Amniotic epithelial cell (primary cell): ENCODE measurements around the gene DNMT3A.

Source experiments
- DNase-seq: peaks from one replicate; pipeline ENCODE4 v3.0.0-alpha.2; 2010; ENCODE audit warnings: low read depth

The DNMT3A gene

GRCh38 chr2:25257032-25257552 is 84.6 kb downstream of the DNMT3A start:
- peak; percentile 35 for DNase-seq

- no peak for DNase-seq
These were observed 85.2 kb downstream of the DNMT3A start for GRCh38 chr2:25256488-25256875.

- DNase-seq = no peak
These were observed 85.8 kb downstream of the DNMT3A start for GRCh38 chr2:25255745-25256487.

GRCh38 chr2:25254961-25255360 is 86.8 kb downstream of the DNMT3A start:
- DNase-seq = no peak

GRCh38 chr2:25253153-25253626 is 88.5 kb downstream of the DNMT3A start:
- no peak for DNase-seq

- DNase-seq = peak; percentile 52
These were observed 89.2 kb downstream of the DNMT3A start for GRCh38 chr2:25252291-25253152.

GRCh38 chr2:25251422-25252273 is 90.1 kb downstream of the DNMT3A start:
- no peak for DNase-seq

- no peak for DNase-seq
These were observed 90.7 kb downstream of the DNMT3A start for GRCh38 chr2:25251071-25251421.

- DNase-seq = peak; percentile 81
These were observed 91.2 kb downstream of the DNMT3A start for GRCh38 chr2:25250331-25251070.

- DNase-seq = no peak
These were observed 91.9 kb downstream of the DNMT3A start for GRCh38 chr2:25249785-25250184.

- no peak for DNase-seq
These were observed 93.8 kb downstream of the DNMT3A start for GRCh38 chr2:25247792-25248512.

GRCh38 chr2:25246558-25247290 is 95.0 kb downstream of the DNMT3A start:
- no peak for DNase-seq

GRCh38 chr2:25246001-25246400 is 95.7 kb downstream of the DNMT3A start:
- no peak for DNase-seq

GRCh38 chr2:25245141-25245540 is 96.6 kb downstream of the DNMT3A start:
- no peak for DNase-seq

- no peak for DNase-seq
These were observed 97.7 kb downstream of the DNMT3A start for GRCh38 chr2:25243995-25244394.

- DNase-seq = no peak
These were observed 100.3 kb downstream of the DNMT3A start for GRCh38 chr2:25241452-25241851.

- DNase-seq = no peak
These were observed 101.1 kb downstream of the DNMT3A start for GRCh38 chr2:25240636-25241035.

GRCh38 chr2:25238920-25239319 is 102.8 kb downstream of the DNMT3A start:
- DNase-seq = no peak

GRCh38 chr2:25237764-25238163 is 104.0 kb downstream of the DNMT3A start:
- no peak for DNase-seq

GRCh38 chr2:25236736-25237135 is 105.0 kb downstream of the DNMT3A start:
- no peak for DNase-seq
